GM13976 (cell line): Measurements from ENCODE around the gene LST1.
A peak's percentile ranks its signal among the peaks of the same experiment; 100 is the strongest.

Source experiments
- DNase-seq: peaks from one replicate; pipeline ENCODE4 v3.0.0; 2012; ENCODE audit warnings: low spot score
- CTCF ChIP-seq: IDR thresholded peaks from 2 replicates; pipeline ENCODE4 v1.5.1; 2012; ENCODE audit warnings: borderline replicate concordance, mild to moderate bottlenecking; ENCODE audit not compliant: insufficient read depth; ENCODE audit errors: extremely low read depth, missing control alignments, control extremely low read depth
- in situ Hi-C: fragments of 300-500 bp; cut with MboI; formaldehyde crosslinking; loops from one replicate; pipeline ENCODE4 v1.12.0; 2022; ENCODE audit warnings: low sequenced_read_pairs, mixed read lengths, inconsistent platforms; ENCODE audit not compliant: unreplicated experiment

LST1 gene

GRCh38 chr6:31586008-31586407 lies at the start of gene LST1:
Gene LST1, plus strand, starts transcription at chr6:31586277. Its CDS starts 1,023 bp downstream, at chr6:31587300.
- in situ Hi-C loops, result no loop called here
- DNase-seq, result no peak
- TF ChIP-seq CTCF, result no peak

GRCh38 chr6:31538805-31539400 lies 47.2 kb upstream of the LST1 start:
- TF ChIP-seq CTCF, result no peak
- in situ Hi-C loops, result no loop called here
- no peak for DNase-seq

GRCh38 chr6:31540640-31541039 lies 45.4 kb upstream of the LST1 start:
- no peak for DNase-seq
- TF ChIP-seq CTCF, result no peak
- in situ Hi-C loops, result no loop called here

- TF ChIP-seq CTCF, result no peak
- peak; percentile 60 for DNase-seq
- in situ Hi-C loops, result no loop called here
These were observed 44.9 kb upstream of the LST1 start for GRCh38 chr6:31541059-31541657.

GRCh38 chr6:31541658-31542521 lies 44.2 kb upstream of the LST1 start, which contains the start of gene DDX39B:
Gene DDX39B, minus strand, starts transcription at chr6:31542003. Its CDS starts 1,471 bp downstream, at chr6:31540532.
- peak; percentile 1 for TF ChIP-seq CTCF
- in situ Hi-C loops, result no loop called here
- peak; percentile 90 for DNase-seq

GRCh38 chr6:31543639-31544038 lies 42.4 kb upstream of the LST1 start:
- TF ChIP-seq CTCF, result no peak
- in situ Hi-C loops, result no loop called here

More at GRCh38 chr6:31543639-31544038, 42.4 kb upstream of the LST1 start:
- no peak for DNase-seq
